IPS-NIHi7 (cell line): ENCODE results near the gene ADAM33.

ENCODE experiments used
- DNase-seq: peaks from one replicate; pipeline ENCODE4 v3.0.0; 2012; ENCODE audit warnings: mixed read lengths; ENCODE audit errors: extremely low spot score

Gene ADAM33

GRCh38 chr20:3681931-3682781 is at the start of gene ADAM33:
Gene ADAM33 (minus strand): TSS chr20:3682010. CDS start chr20:3682004, 6 bp downstream.
- DNase-seq: peak; percentile 45

GRCh38 chr20:3730803-3731672 is 49.2 kb upstream of the ADAM33 start:
- DNase-seq: no peak

- DNase-seq: no peak
Measured at GRCh38 chr20:3729811-3730540, 48.2 kb upstream of the ADAM33 start.

- no peak for DNase-seq
Measured at GRCh38 chr20:3729378-3729777, 47.6 kb upstream of the ADAM33 start.

- no peak for DNase-seq
Measured at GRCh38 chr20:3728876-3729275, 47.1 kb upstream of the ADAM33 start.

- DNase-seq: no peak
Measured at GRCh38 chr20:3728354-3728753, 46.5 kb upstream of the ADAM33 start.

GRCh38 chr20:3727401-3728021 is 45.7 kb upstream of the ADAM33 start:
- DNase-seq: no peak

GRCh38 chr20:3724356-3724755 is 42.5 kb upstream of the ADAM33 start:
- DNase-seq: no peak

- no peak for DNase-seq
Measured at GRCh38 chr20:3723284-3723683, 41.5 kb upstream of the ADAM33 start.

- no peak for DNase-seq
Measured at GRCh38 chr20:3721912-3722311, 40.1 kb upstream of the ADAM33 start.

- no peak for DNase-seq
Measured at GRCh38 chr20:3720626-3721025, 38.8 kb upstream of the ADAM33 start.

GRCh38 chr20:3720068-3720467 is 38.3 kb upstream of the ADAM33 start:
- DNase-seq: no peak

GRCh38 chr20:3719046-3719445 is 37.2 kb upstream of the ADAM33 start:
- no peak for DNase-seq

- peak; percentile 83 for DNase-seq
Measured at GRCh38 chr20:3716195-3716834, 34.5 kb upstream of the ADAM33 start.

- DNase-seq: no peak
Measured at GRCh38 chr20:3714092-3714491, 32.3 kb upstream of the ADAM33 start.

- no peak for DNase-seq
Measured at GRCh38 chr20:3712279-3712873, 30.6 kb upstream of the ADAM33 start, which contains the start of gene SIGLEC1. Gene SIGLEC1 (minus strand): TSS chr20:3712600. CDS start chr20:3707128, 5,472 bp downstream.

- DNase-seq: no peak
Measured at GRCh38 chr20:3711484-3711941, 29.7 kb upstream of the ADAM33 start.

- peak; percentile 95 for DNase-seq
Measured at GRCh38 chr20:3710703-3711483, 29.1 kb upstream of the ADAM33 start.

GRCh38 chr20:3710011-3710466 is 28.2 kb upstream of the ADAM33 start:
- no peak for DNase-seq

GRCh38 chr20:3707508-3707899 is 25.7 kb upstream of the ADAM33 start:
- DNase-seq: no peak
